HepG2 (cell line): ENCODE results near the gene PHYHIPL. TPM values are rescaled to one million over a fixed set of nuclear protein-coding genes. Genes with fewer than 3 reads are reported as not detected.

Experiments used
- KLF13 ChIP-seq: sonication (generic); formaldehyde crosslinking; IDR thresholded peaks from 2 replicates; pipeline ENCODE4 v1.4.0; 2020; ENCODE audit warnings: mild to moderate bottlenecking, missing genetic modification reagents
- MBNL3 ChIP-seq: fragments of 250-450 bp; sonication (Bioruptor Pico); conservative IDR thresholded peaks from 2 replicates; pipeline ENCODE4 v1.8.0; 2022; ENCODE audit warnings: mild to moderate bottlenecking, inconsistent platforms
- NR2F1 ChIP-seq, 2 experiments: fragments of 450-650 bp in 1 of 2; formaldehyde crosslinking in 1 of 2; IDR thresholded peaks; 2 replicates each; pipeline versions ENCODE4 v1.5.0 to v1.6.1; 2016 to 2020; ENCODE audit warnings: mild to moderate bottlenecking in 1 of 2, missing compliant biosample characterization in 1 of 2, missing genetic modification reagents in 1 of 2, moderate library complexity in 1 of 2
- SPEN ChIP-seq: sonication (generic); formaldehyde crosslinking; IDR thresholded peaks from 2 replicates; pipeline ENCODE4 v1.5.1; 2020; ENCODE audit warnings: low read depth, mild to moderate bottlenecking, missing genetic modification reagents
- STAG1 ChIP-seq: sonication (generic); formaldehyde crosslinking; IDR thresholded peaks from 2 replicates; pipeline ENCODE4 v1.4.0; 2020; ENCODE audit warnings: missing genetic modification reagents
- THAP11 ChIP-seq: IDR thresholded peaks from 2 replicates; pipeline ENCODE4 v1.6.1; 2016; ENCODE audit warnings: missing biosample characterization, missing genetic modification reagents
- ZFP82 ChIP-seq: sonication (generic); formaldehyde crosslinking; IDR thresholded peaks from 2 replicates; pipeline ENCODE4 v1.5.1; 2020; ENCODE audit warnings: mild to moderate bottlenecking, missing genetic modification reagents, borderline replicate concordance
- ZFP90 ChIP-seq: sonication (generic); formaldehyde crosslinking; IDR thresholded peaks from 2 replicates; pipeline ENCODE4 v1.8.0; 2022; ENCODE audit warnings: missing genetic modification reagents, mild to moderate bottlenecking, inconsistent platforms, borderline replicate concordance
- ZNF235 ChIP-seq: sonication (generic); formaldehyde crosslinking; IDR thresholded peaks from 2 replicates; pipeline ENCODE4 v1.8.1; 2023; ENCODE audit warnings: mild to moderate bottlenecking, missing genetic modification reagents, borderline replicate concordance
- ZNF317 ChIP-seq: sonication (generic); formaldehyde crosslinking; IDR thresholded peaks from 2 replicates; pipeline ENCODE4 v1.5.0; 2020; ENCODE audit warnings: mild to moderate bottlenecking, missing genetic modification reagents
- ZNF350 ChIP-seq: sonication (generic); formaldehyde crosslinking; IDR thresholded peaks from 2 replicates; pipeline ENCODE4 v1.4.0; 2020; ENCODE audit warnings: mild to moderate bottlenecking, low read depth, missing genetic modification reagents, borderline replicate concordance
- ZNF510 ChIP-seq: sonication (generic); formaldehyde crosslinking; IDR thresholded peaks from 2 replicates; pipeline ENCODE4 v1.4.0; 2020; ENCODE audit warnings: low read depth, mild to moderate bottlenecking, missing genetic modification reagents
- ZNF546 ChIP-seq: sonication (generic); formaldehyde crosslinking; conservative IDR thresholded peaks from 2 replicates; pipeline ENCODE4 v1.8.1; 2023; ENCODE audit warnings: mild to moderate bottlenecking, missing genetic modification reagents
- ZNF703 ChIP-seq: sonication (generic); formaldehyde crosslinking; IDR thresholded peaks from 2 replicates; pipeline ENCODE4 v1.5.1; 2020; ENCODE audit warnings: missing genetic modification reagents, mild to moderate bottlenecking, moderate library complexity, borderline replicate concordance
- polyA plus RNA-seq, 8 experiments: library from polyadenylated mRNA; depleted of rRNA in 3 of 8; stranded (reverse) in 7 of 8; unstranded in 1 of 8; fragments of >200 nt; fragmentation: Illumina TruSeq in 4 of 8; extraction: Trizol in 4 of 8; gene quantifications; 2 replicates each; pipeline versions ENCODE4 v1.2.1 to v1.2.3, GENCODE V29; 2011 to 2016; ENCODE audit warnings: low read depth in 4 of 8, missing spikeins in 1 of 8, mixed read lengths in 1 of 8; ENCODE audit not compliant: insufficient read depth in 1 of 8
- total RNA-seq, 5 experiments: library from RNA; depleted of rRNA; stranded (reverse); fragments of >200 nt; fragmentation: Illumina TruSeq; extraction: Trizol; gene quantifications; 2 replicates each; pipeline ENCODE4 v1.2.3, GENCODE V29; 2016; ENCODE audit warnings: low read depth in 1 of 5
- TF ChIP-seq, protein P1 (sequence below), 2 experiments: IDR thresholded peaks; 2 replicates each; pipeline ENCODE4 v1.6.1; 2011 to 2012; ENCODE audit warnings: low read length in 2 of 2, borderline replicate concordance in 1 of 2, low read depth in 1 of 2, mild to moderate bottlenecking in 1 of 2, moderate library complexity in 1 of 2
- TF ChIP-seq, protein P2 (sequence below): sonication (generic); formaldehyde crosslinking; IDR thresholded peaks from 2 replicates; pipeline ENCODE4 v1.4.0; 2020; ENCODE audit warnings: missing genetic modification reagents
- TF ChIP-seq, protein P3 (sequence below): sonication (generic); formaldehyde crosslinking; IDR thresholded peaks from 2 replicates; pipeline ENCODE4 v1.5.0; 2020; ENCODE audit warnings: missing genetic modification reagents
- TF ChIP-seq, protein P4 (sequence below): IDR thresholded peaks from 2 replicates; pipeline ENCODE4 v1.6.1; 2016

The PHYHIPL gene
- total and polyA plus RNA-seq, 2 of the 13 experiments (the other 11 are each of a cell fraction or from before 2014, with no cell fraction given): 40.6 to 78.5 TPM

DNA sequence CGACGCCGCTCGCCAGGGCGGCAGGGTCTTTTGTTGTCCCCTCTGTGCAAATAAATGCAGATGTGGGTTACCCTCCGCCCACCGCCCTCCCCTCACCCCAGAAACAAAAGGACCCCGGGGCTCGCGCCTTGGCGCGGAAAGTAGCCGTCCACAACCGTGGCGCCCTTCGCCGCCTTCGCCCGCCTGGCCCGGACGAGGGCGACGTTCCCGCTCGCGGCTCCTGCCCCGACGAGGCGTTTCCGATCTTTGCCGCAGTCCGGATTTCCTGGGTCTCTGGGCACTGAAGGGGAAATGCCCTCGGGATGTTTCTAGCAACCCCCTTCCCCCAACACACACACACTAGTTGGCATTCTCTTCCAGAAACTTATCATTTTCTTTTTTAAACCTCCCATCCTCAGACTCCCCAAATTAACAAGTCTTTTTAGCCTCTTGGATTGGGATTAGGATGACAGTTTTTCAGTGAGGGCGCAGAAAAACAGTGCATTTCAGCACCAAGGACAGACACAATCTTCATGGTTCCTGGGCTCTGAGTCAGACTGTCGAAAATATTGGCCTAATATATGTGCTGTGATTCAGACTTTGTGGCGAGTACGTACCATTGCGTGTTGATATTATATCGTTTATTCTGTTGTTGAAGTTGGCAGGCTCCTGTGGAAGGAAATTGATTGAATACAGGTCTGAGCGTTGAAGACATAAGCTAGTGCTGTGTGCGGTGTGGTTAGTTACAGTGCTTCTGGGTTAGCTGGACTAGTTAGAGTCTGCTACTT lies 771 bp downstream of the PHYHIPL start (continued):
- TF ChIP-seq, protein P1, sequence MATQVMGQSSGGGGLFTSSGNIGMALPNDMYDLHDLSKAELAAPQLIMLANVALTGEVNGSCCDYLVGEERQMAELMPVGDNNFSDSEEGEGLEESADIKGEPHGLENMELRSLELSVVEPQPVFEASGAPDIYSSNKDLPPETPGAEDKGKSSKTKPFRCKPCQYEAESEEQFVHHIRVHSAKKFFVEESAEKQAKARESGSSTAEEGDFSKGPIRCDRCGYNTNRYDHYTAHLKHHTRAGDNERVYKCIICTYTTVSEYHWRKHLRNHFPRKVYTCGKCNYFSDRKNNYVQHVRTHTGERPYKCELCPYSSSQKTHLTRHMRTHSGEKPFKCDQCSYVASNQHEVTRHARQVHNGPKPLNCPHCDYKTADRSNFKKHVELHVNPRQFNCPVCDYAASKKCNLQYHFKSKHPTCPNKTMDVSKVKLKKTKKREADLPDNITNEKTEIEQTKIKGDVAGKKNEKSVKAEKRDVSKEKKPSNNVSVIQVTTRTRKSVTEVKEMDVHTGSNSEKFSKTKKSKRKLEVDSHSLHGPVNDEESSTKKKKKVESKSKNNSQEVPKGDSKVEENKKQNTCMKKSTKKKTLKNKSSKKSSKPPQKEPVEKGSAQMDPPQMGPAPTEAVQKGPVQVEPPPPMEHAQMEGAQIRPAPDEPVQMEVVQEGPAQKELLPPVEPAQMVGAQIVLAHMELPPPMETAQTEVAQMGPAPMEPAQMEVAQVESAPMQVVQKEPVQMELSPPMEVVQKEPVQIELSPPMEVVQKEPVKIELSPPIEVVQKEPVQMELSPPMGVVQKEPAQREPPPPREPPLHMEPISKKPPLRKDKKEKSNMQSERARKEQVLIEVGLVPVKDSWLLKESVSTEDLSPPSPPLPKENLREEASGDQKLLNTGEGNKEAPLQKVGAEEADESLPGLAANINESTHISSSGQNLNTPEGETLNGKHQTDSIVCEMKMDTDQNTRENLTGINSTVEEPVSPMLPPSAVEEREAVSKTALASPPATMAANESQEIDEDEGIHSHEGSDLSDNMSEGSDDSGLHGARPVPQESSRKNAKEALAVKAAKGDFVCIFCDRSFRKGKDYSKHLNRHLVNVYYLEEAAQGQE (IDR thresholded peaks at IDR 0.05; ENCODE audit: borderline replicate concordance in 1 of 2, low read depth in 1 of 2, low read length in 2 of 2): peak; percentile 63 to 97
- TF ChIP-seq THAP11 (peak; percentile 42), ZNF510 (CRISPR knock-in tag) (0 out of 2 replicates have a peak, but pooled peaks have one; percentile 41), ZFP82 (peak; percentile 67; the same call in 1 of the 2 replicates), ZNF317 (CRISPR knock-in tag) (peak; percentile 64; the same call in 1 of the 2 replicates), KLF13 (CRISPR knock-in tag) (no peak), ZNF235 (peak; percentile 32; the same call in 1 of the 2 replicates), MBNL3 (CRISPR knock-in tag) (no peak), SPEN (CRISPR knock-in tag) (peak; percentile 30; the same call in 1 of the 2 replicates), STAG1 (peak; percentile 20; the same call in 1 of the 2 replicates), ZNF350 (CRISPR knock-in tag) (peak; percentile 77; the same call in 1 of the 2 replicates), NR2F1 (CRISPR knock-in tag; IDR thresholded peaks at IDR 0.05) (no peak; a peak in 1 of 4 replicates), ZNF546 (CRISPR knock-in tag) (peak; percentile 45; the same call in 1 of the 2 replicates), ZFP90 (CRISPR knock-in tag) (no peak; the same call in 1 of the 2 replicates), ZNF703 (CRISPR knock-in tag) (0 out of 2 replicates have a peak, but pooled peaks have one; percentile 88)
- TF ChIP-seq, protein P2, sequence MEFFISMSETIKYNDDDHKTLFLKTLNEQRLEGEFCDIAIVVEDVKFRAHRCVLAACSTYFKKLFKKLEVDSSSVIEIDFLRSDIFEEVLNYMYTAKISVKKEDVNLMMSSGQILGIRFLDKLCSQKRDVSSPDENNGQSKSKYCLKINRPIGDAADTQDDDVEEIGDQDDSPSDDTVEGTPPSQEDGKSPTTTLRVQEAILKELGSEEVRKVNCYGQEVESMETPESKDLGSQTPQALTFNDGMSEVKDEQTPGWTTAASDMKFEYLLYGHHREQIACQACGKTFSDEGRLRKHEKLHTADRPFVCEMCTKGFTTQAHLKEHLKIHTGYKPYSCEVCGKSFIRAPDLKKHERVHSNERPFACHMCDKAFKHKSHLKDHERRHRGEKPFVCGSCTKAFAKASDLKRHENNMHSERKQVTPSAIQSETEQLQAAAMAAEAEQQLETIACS: no peak
- TF ChIP-seq, protein P3, sequence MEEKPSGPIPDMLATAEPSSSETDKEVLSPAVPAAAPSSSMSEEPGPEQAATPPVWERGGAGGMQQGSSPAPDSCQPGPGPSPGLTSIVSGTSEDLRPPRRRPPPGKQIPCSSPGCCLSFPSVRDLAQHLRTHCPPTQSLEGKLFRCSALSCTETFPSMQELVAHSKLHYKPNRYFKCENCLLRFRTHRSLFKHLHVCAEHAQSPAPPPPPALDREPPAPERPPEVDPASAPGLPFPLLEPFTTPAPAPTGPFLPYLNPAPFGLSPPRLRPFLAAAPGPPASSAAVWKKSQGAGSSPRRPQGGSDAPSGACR: 0 out of 2 replicates have a peak, but pooled peaks have one; percentile 13
- TF ChIP-seq, protein P4, sequence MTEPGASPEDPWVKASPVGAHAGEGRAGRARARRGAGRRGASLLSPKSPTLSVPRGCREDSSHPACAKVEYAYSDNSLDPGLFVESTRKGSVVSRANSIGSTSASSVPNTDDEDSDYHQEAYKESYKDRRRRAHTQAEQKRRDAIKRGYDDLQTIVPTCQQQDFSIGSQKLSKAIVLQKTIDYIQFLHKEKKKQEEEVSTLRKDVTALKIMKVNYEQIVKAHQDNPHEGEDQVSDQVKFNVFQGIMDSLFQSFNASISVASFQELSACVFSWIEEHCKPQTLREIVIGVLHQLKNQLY (CRISPR knock-in tag): 0 out of 2 replicates have a peak, but pooled peaks have one; percentile 33
